Ovary (tissue), 3 donors: ENCODE results near the gene PAK4.

Experiments used
- POLR2A ChIP-seq: fragments of 450-650 bp; IDR thresholded peaks from one replicate; pipeline ENCODE4 v1.6.1; 2017; ENCODE audit warnings: antibody characterized with exemption, mild to moderate bottlenecking, moderate library complexity
- TF ChIP-seq, protein P1 (sequence below), 3 donors: fragments of 450-650 bp in 2 of 3; fragments of 200-600 bp in 1 of 3; IDR thresholded peaks; one replicate each; pipeline versions ENCODE4 v1.5.1 to v1.8.0; 2016 to 2022; ENCODE audit warnings: antibody characterized with exemption in 3 of 3, mild to moderate bottlenecking in 1 of 3
- donor health status: DM: no; HTN: no; CAD: no.

DNA sequence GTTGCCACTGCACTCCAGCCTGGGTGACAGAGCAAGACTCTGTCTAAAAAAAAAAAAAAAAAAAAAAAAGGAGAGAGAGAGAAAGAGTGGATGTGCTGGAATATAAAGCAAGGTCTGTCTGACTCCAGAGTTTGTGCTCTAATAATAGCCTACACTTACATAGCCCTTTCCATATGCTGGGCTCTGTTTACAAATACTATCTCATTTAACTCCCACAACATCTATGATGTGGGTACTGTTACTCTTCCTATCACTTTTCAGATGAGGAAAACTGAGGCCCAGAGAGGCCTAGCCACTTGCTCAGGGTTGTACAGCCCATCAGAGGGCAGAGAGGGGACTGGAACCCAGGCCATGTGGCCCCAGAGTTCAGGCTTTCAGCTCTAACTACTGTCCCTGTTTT is 15.9 kb upstream of the PAK4 start:
- TF ChIP-seq, protein P1, sequence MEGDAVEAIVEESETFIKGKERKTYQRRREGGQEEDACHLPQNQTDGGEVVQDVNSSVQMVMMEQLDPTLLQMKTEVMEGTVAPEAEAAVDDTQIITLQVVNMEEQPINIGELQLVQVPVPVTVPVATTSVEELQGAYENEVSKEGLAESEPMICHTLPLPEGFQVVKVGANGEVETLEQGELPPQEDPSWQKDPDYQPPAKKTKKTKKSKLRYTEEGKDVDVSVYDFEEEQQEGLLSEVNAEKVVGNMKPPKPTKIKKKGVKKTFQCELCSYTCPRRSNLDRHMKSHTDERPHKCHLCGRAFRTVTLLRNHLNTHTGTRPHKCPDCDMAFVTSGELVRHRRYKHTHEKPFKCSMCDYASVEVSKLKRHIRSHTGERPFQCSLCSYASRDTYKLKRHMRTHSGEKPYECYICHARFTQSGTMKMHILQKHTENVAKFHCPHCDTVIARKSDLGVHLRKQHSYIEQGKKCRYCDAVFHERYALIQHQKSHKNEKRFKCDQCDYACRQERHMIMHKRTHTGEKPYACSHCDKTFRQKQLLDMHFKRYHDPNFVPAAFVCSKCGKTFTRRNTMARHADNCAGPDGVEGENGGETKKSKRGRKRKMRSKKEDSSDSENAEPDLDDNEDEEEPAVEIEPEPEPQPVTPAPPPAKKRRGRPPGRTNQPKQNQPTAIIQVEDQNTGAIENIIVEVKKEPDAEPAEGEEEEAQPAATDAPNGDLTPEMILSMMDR (IDR thresholded peaks at IDR 0.05) = no peak
- no peak for TF ChIP-seq POLR2A
